ENCODE measurements around the gene CLNK.

Gene CLNK

DNA sequence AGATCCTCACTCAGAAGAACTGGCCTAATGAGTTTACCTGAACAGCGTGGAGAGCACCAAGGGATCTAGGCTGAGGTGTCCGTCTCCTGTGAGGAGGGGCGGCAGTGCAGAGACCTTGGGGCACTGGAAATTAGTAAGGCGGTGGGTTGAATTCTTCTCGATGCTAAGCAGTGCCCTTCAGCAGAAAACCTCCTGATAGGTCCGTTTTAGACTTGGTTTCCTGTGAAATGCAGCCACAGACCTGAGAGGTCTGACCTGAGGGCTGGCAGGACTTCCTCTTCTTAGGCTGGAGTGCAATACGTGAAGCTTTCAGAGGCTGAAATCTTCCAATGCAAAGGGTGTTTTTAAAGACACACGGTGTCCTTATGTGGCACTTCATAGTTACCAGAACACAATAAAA is at the start of gene CLNK:
Gene CLNK, minus strand, starts transcription at position 138 of the 400 bp plus-strand sequence. CDS start 16,899 bp downstream, outside the sequence.
- DNase-seq (ENCODE audit: low spot score) = no peak

- no peak for DNase-seq (ENCODE audit: low spot score)
Observed at GRCh38 chr4:10733481-10734062, 49.0 kb upstream of the CLNK start.

GRCh38 chr4:10732914-10733415 is 48.4 kb upstream of the CLNK start:
- no peak for DNase-seq (ENCODE audit: low spot score)

DNA sequence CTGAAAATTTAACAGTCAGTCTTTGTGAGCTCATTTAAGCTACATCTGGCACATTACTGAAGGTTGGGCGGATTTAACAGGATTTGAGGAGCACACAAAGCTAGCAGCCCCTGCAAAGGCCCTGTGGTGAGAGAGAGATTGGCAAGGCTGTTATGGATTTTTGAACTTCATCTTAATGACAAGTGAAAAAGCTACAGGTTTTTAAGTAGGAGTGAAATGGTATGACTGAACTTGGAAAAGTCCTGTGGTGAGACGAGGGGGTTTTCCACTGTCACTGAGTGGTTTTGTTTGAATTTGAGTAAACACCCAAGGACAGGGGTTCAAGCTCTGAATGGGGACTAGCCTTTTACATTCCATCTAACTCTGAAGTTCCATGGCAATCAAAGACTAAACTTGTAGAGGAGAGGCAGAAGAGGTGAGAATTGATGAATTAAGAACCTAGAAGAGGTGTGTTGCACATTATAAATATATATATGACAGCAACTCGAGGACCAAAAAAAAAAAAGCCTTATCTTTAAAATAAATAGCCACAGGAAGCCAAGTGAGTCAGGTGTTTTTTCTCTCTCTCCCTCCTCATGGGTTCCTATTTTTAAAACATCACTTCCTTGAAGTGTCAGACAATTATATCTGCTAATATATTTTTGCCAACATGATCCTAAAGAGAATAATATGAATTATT is 47.8 kb upstream of the CLNK start:
- no peak for DNase-seq (ENCODE audit: low spot score)

GRCh38 chr4:10731690-10732089 is 47.1 kb upstream of the CLNK start:
- no peak for DNase-seq (ENCODE audit: low spot score)

GRCh38 chr4:10731162-10731561 is 46.6 kb upstream of the CLNK start:
- no peak for DNase-seq (ENCODE audit: low spot score)

DNA sequence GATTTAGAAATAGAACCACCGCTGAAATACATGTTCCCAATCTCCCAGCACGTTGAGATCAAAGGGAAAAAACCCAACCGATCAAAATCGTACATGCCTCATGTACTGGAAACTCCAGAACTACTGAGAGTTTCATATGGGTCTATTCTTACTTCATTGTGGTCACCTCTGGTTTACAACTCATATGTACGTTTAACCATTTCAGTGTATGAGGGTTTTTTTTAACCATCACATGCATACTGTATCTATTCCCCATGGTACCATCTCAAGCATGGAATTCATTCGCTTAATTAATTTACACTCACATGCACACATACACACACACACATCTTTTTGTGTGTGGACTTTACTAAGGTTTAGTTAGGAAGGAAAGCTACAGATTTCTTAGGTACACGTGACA is 46.0 kb upstream of the CLNK start:
- no peak for DNase-seq (ENCODE audit: low spot score)

DNA sequence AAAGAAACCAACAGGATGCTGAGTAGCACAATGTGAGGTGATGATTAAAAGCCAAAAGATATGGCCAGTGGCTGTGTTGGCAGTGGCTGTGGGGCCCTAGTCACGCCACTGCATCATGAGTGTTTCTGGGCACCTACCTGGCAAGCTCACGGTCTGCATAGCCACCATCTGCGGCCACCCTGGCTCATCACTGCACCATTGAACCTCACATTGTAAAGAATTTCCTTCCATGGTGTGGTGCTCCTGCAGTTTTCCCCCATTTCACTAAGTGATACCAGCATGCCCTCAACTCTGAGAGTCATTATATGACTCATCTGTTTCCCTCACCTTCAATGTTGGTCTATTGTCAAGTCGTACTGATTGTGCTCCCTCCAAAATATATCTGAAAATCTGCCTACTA is 45.5 kb upstream of the CLNK start:
- no peak for DNase-seq (ENCODE audit: low spot score)

GRCh38 chr4:10729366-10729765 is 44.8 kb upstream of the CLNK start:
- no peak for DNase-seq (ENCODE audit: low spot score)

DNA sequence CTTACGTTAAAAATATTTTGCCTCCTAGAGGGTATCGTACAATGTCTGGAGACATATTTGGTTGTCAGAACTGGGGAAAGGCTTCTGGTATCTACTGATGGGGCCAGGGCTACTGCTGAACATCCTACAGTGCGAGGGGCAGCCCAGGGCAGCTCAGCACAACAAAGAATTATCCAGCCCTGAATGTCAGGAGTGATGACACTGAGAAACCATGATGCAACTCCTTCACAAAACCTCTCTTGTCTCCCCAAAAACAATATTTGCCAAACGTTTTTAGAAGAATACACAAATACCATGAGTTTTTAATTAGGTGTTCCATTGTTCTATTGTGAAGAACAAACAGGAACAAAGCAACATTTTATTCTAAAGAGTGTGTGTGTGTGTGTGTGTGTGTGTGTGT is 43.4 kb upstream of the CLNK start:
- DNase-seq (ENCODE audit: low spot score) = no peak

- no peak for DNase-seq (ENCODE audit: low spot score)
Observed at GRCh38 chr4:10727140-10727880, 42.7 kb upstream of the CLNK start.

DNA sequence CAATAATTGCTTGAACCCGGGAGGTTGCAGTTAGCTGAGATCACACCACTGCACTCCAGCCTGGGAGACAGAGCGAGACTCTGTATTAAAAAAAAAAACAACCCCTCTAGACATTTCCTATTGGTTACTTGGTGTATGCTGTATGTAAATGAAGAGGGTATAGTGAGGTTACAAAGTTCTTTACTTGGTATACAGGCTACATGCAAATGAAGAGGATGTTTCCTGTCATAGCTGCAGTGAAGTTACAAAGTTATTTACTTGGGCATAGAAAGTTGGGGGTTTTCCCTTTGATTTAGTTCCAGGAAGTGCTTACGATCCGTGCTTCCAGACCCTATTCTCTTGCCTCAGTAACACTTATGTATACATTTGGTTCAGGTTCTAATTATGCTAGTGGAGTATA is 38.4 kb upstream of the CLNK start:
- DNase-seq (ENCODE audit: low spot score) = no peak

GRCh38 chr4:10721616-10722015 is 37.0 kb upstream of the CLNK start:
- no peak for DNase-seq (ENCODE audit: low spot score)

DNA sequence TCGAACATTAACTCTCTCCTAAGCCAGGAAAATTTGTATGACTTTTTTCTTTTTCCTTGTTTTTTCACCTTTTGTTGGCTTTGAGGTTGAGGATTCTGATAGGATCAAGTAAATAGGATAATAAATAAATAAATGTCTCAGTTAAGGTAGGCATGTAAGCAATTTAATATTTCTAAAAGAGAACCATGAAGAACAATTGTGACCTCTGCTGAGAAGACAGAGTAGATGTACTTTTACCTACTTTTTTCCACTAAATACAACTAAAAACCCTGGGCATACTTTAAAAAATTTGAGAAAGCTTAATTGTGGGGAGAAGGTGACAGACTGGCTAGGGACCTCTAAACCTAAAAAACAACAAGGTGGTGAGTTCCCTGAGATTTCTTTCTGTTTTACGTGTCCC is 31.6 kb upstream of the CLNK start:
- no peak for DNase-seq (ENCODE audit: low spot score)

GRCh38 chr4:10715696-10716095 is 31.1 kb upstream of the CLNK start:
- no peak for DNase-seq (ENCODE audit: low spot score)

- DNase-seq (ENCODE audit: low spot score) = no peak
Observed at GRCh38 chr4:10715135-10715534, 30.6 kb upstream of the CLNK start.

DNA sequence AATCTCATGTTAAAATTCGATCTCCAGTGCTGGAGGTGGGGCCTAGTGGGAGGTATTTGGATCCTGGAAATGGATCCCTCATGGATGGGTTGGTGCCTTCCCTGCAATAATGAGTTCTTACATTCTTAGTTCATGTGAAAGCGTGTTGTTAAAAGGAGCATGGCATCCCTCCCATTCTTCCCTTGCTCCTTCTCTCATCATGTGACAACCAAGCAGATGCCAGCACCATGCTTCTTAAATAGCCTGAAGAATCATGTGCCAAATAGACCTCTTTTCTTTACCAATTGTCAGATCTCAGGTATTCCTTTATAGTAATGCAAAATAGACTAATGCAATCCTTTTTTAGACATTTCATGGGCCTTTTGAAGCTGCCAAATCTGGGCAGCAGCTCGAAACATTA is 29.0 kb upstream of the CLNK start:
- DNase-seq (ENCODE audit: low spot score) = no peak

GRCh38 chr4:10706236-10706635 is 21.7 kb upstream of the CLNK start:
- DNase-seq (ENCODE audit: low spot score) = no peak

GRCh38 chr4:10704430-10704810 is 19.9 kb upstream of the CLNK start:
- no peak for DNase-seq (ENCODE audit: low spot score)

DNA sequence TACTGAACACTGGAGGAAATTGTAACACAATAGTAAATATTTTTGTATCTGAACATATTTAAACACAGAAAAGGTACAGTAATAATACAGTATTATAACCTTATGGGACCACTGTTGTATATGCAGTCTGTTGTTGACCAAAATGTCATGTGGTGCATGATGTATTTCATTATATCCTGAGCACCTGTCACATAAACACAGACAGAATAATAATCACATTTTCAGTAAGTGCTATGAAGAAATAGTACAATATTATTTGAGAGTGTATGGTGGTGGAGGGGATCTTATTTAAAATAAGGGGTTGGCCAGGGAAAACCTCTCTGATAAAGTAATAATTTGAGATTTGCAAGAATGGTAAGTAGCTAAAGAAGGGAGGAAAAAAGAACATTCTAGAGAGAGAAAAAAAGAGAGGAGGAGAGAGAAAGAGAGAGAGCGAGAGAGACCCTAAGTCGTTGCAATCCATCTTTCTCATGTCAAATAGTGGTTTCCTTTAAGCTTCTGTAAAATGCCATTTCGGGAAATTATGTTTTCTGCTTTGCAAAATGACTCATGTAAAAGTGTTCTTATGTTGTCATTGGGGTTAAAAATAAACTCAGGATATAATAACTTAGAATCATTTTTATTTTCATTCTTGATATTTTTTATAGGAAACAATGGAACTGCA is 19.3 kb upstream of the CLNK start:
- no peak for DNase-seq (ENCODE audit: low spot score)

DNA sequence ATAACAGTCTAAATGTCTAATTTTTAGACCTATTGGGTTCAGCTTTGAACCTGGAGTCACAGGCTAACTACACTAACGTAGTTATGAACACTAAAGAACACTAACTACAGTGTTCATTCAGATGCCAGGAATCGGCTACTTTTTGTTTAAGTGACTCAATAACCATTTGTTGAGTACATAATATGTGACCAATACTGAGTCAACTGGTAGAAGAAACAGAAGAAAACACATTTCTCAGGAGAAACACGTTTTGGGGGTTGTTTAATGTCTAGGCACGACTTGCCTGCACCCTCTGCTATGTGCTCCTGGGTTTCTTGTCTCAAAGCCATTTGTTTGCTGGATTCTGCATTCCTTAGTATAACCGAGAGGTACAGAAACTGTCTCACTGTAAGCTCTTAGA is 18.6 kb upstream of the CLNK start:
- no peak for DNase-seq (ENCODE audit: low spot score)

GRCh38 chr4:10701702-10702460 is 17.3 kb upstream of the CLNK start:
- DNase-seq (ENCODE audit: low spot score) = no peak

All from HuH-7.5 (cell line).